Right forelimb (tissue), 1 donor: Measurements from ENCODE around the gene PIWIL4.
A peak's percentile ranks its signal among the peaks of the same experiment; 100 is the strongest.
"Not testable (repeated sequence)": the region's sequence is repeated elsewhere in the genome, so short reads cannot be mapped to it uniquely, and the experiment has no call there.

ENCODE experiments used
- DNase-seq: peaks from one replicate; pipeline ENCODE4 v3.0.0-alpha.2; 2018

Gene PIWIL4

DNA sequence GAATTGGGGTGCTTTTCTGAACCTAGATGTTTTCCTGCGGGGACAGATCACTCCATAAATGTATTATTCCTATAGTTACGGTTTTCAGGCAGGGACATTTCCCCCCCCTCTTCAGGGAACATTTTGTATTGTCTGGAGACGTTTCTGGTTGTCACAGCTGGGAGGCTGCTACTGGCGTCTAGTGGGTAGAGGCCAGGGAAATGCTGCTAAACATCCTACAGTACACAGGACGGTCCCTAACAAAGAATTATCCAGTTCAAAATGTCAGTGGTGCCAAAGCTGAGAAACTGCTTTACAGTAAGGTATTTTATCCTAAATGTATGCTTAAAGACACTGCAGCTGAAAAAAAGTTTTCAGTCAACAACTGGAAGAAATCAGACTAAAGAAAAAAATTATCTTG is 19.4 kb downstream of the PIWIL4 start:
- no peak for DNase-seq

DNA sequence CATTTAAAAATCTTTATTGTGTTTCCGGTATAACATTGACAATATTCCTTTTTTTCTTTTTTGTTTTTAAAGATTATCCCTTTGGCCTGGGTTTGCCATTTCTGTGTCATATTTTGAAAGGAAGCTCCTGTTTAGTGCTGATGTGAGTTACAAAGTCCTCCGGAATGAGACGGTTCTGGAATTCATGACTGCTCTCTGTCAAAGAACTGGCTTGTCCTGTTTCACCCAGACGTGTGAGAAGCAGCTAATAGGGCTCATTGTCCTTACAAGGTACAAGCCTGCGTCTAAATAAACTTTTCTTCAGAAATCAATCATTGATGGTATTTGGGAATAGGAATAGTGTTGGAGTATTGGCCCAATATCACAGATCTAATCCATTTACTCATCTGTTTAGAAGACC is 19.8 kb downstream of the PIWIL4 start:
- no peak for DNase-seq

GRCh38 chr11:94588366-94588942 is 21.3 kb downstream of the PIWIL4 start:
- no peak for DNase-seq

DNA sequence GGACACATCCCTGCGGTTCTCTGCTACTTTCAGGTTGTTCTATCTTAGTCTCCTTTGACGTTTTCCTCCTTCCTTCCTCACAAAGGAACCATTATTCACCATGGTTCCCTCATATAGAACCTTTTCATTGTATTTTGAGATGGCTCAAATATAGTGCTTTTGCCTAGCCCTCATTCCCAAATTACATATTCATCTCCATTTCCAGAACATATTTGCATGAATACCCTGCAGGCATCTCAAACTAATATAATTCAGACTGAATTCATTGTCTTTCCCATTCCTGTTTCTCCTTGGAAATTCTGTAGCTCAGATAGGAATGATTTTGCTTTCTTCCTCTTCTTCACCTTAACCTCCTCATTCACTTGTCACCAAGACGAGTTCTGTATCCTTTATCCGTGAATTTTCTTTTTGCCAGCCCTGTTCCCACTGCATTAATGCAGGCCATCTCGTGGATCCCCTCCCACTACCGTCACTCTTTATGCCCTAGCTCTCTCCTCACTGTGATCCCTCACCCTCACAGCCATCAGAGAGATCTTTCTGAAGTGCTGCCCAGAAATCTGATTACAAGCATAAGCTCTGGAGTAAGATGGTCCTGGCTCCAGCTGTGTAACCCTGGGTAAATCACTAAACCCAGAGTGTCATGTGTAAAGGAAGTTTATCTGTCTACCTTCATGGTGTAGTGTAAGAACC is 23.3 kb downstream of the PIWIL4 start:
- no peak for DNase-seq

- DNase-seq: no peak
Measured at GRCh38 chr11:94593030-94593429, 25.9 kb downstream of the PIWIL4 start.

GRCh38 chr11:94595076-94595475 is 27.9 kb downstream of the PIWIL4 start:
- no peak for DNase-seq

- no peak for DNase-seq
Measured at GRCh38 chr11:94597896-94598295, 30.7 kb downstream of the PIWIL4 start.

DNA sequence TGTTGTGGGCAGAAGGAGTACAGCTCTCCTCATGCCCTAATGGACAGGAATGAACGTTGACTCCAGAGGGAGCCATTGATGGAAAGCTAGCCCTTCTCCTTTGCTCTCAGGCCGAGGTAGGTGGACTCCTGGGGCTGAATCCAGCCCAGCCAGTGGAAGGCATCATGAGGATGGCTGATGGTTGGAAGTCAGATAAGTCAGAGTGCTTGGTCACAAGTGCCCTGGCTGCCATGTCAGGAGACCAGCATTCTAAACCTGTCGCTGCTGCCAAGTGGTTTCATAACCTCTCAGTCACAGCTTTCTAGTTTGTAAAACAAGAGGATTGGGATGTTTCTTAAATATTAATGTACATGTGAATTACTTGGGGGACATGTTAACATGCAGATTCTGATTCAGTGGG is 32.3 kb downstream of the PIWIL4 start:
- no peak for DNase-seq

GRCh38 chr11:94602430-94603372 is 35.5 kb downstream of the PIWIL4 start:
- no peak for DNase-seq

DNA sequence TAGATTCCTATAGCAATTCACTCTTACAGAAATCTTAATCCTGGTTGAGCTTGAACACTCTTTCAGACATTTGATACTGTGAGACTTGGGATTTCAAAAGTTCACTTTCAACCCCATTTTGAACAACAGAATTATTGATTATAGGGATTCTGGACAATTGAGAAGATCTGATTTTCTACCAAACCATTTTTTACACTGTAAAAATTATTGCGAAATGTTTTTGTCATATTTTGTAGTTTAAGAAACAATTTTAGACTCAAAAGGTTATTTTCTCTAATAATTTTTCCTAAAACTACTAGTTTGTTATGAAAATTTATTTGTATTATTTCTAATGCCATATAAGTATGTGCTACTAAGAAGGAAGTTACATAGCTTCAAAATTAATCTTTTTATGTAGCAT is 36.4 kb downstream of the PIWIL4 start:
- DNase-seq: no peak

DNA sequence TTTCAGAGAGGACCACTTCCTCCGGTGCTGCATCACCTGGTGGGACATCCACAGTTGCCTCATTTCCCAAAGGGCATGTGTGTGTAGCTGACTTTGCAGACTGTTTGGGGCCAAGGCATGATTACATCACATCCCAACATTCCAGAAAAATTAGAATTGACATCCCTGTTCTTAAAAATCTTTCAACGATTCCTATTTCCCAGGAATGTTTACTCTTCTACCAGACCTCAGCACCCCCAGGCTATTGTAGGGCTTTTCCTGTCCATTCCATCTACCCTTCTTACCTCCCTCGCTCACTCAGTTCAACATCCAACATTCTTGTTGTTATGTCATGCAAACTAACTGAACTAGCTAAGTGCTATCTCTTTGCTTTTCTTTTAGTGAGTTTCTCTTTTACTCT is 37.3 kb downstream of the PIWIL4 start:
- DNase-seq: no peak

GRCh38 chr11:94613120-94613519 is 46.0 kb downstream of the PIWIL4 start:
- no peak for DNase-seq

DNA sequence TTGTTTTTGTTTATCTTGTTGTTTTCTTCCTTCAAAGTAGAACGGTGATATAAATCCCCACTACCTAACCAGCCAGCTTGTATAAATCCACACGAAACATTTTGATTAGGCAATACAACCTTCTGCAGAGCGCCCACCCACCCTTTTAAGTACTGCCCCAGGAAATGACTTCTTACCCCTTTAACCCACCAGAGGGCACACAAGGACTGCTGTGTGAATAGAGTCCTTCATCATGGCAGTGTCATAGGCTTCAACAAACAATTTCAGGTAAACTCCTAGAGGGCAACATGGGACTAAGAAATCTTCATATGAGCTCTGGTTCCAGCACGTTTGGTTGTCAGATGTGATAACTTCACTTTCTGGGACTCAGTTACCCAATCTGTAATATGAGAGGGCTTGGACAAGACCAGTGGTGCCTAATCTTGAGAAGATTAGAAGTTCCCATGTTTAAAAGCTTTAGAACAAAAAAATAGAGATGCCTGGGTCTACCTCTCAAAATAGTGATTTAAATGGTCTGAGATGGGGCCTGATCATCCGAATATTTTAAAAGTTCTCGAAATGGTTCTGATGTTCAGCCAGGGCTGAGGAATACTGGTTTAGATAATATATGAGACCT is 56.1 kb downstream of the PIWIL4 start:
- DNase-seq: peak; percentile 84

DNA sequence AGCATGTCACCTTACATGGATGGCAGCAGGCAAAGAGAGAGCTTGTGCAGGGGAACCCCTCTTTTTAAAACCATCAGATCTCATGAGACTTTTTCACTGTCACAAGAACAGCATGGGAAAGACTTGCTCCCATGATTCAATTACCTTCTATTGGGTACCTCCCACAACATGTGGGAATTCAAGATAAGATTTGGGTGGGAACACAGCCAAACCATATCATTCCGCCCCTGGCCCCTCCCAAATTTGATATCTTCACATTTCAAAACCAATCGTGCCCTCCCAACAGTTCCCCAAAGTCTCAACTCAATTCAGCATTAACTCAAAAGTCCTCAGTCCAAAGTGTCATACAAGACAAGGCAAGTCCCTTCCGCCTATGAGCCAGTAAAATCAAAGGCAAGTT is 58.3 kb downstream of the PIWIL4 start:
- not testable (repeated sequence) for DNase-seq

DNA sequence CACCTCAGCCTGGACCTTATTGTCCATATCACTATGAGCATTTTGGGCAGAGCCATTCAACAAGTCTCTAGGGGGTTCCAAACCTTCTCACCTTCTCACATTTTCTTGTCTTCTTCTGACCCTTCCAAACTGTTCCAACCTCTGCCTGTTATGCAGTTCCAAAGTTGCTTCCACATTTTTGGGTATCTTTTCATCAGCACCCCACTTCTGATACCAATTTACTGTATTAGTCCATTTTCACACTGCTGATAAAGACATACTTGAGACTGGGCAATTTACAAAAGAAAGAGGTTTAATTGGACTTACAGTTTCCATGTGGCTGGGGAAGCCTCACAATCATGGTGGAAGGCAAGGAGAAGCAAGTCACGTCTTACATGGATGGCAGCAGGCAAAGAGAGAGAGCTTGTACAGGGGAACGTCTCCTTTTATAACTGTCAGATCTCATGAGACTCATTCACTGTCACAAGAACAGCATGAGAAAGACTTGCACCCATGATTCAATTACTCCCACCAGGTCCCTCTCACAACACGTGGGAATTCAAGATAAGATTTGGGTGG is 59.9 kb downstream of the PIWIL4 start:
- DNase-seq: not testable (repeated sequence)

GRCh38 chr11:94629741-94630140 is 62.6 kb downstream of the PIWIL4 start:
- no peak for DNase-seq

DNA sequence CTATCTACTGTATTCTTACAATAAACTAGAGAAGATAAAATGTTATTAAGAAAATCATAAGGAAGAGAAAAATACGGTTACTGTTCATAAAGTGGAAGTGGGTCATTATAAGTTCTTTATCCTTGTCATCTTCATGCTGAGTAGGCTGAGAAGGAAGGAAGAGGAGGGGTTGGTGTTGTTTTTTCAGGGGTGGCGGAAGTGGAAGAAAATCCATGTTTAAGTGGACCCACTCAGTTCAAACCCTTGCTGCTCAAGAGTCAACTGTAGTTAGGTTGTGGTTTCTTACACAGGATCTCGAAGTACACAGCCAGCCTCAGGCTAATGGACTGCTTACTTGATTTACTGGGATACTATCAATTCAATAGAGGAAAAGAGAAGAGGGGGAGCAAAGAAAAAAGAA is 63.1 kb downstream of the PIWIL4 start:
- DNase-seq: no peak

GRCh38 chr11:94632356-94632755 is 65.2 kb downstream of the PIWIL4 start:
- no peak for DNase-seq

DNA sequence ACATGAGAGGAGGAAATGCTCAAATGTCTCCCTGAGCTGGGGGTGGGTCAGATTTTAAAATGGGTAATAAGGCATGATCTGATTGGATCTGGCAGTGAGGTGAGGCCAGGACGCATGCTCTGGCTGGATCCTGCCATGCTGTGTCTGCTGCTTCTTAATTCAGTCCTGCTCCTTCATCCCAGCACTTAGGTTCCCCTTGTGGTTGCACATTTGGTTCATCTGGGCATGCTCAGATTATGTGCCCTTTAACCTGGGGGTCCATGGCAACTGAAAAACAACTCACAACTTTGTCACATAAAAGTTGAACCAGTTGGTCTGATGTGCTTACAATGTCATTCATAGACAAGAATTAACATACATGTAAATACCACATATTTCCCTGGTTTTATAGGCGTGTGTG is 67.9 kb downstream of the PIWIL4 start:
- DNase-seq: no peak

GRCh38 chr11:94636388-94636949 is 69.3 kb downstream of the PIWIL4 start:
- no peak for DNase-seq

DNA sequence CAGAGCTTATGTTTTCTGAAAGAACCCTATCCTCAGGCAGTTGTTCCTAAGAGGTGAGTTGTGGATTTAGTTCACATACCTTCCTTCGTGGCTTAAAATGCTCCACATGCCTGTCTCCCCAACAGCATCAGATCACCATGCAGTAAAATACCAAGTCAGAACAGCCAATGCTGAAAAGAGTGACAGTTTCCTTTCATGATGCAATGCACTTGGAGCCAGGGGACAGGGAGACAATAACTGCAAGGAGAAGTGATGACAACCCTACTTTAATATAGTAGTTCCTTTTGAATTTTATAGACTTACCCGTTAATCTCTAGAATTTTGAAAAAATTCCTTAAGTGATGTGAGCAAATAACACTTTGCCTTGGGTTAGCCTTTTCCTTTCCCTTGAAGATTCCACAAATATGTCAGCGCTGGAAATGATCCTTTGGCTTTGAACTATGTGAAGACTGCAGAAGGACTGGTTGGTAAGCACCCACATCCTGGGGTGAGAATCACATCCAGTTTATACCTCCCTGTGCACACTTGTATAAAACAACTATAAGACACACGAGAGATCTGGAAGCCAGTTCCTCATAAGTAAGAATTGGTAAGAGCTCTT is 71.2 kb downstream of the PIWIL4 start:
- no peak for DNase-seq

GRCh38 chr11:94638902-94639373 is 71.8 kb downstream of the PIWIL4 start:
- no peak for DNase-seq
